DOHH2 (cell line): ENCODE measurements around the gene MOB1A.

Experiments used
- H3F3A ChIP-seq: fragments of 200-600 bp; sonication (generic), shearing (Covaris generic); 2 replicates; pipeline ENCODE4 v1.6.0; 2016; ENCODE audit warnings: antibody characterized with exemption, mild to moderate bottlenecking; ENCODE audit not compliant: control insufficient read depth, insufficient read depth
- H3K27ac ChIP-seq: fragments of 200-600 bp; sonication (generic); 2 replicates; pipeline ENCODE4 v1.5.1; 2014; ENCODE audit warnings: low read depth, mild to moderate bottlenecking, low read length, moderate library complexity
- H3K27me3 ChIP-seq: fragments of 200-600 bp; sonication (generic); 2 replicates; pipeline ENCODE4 v1.6.1; 2014; ENCODE audit warnings: mild to moderate bottlenecking, low read length, mixed read lengths; ENCODE audit not compliant: control insufficient read depth
- H3K36me3 ChIP-seq: fragments of 200-600 bp; sonication (generic); 2 replicates; pipeline ENCODE4 v1.6.1; 2014; ENCODE audit warnings: mild to moderate bottlenecking, low read length, moderate library complexity, mixed read lengths; ENCODE audit not compliant: control insufficient read depth
- H3K4me1 ChIP-seq: fragments of 200-600 bp; sonication (generic); 2 replicates; pipeline ENCODE4 v1.6.1; 2014; ENCODE audit warnings: mild to moderate bottlenecking, low read length, mixed read lengths; ENCODE audit not compliant: control insufficient read depth
- H3K4me2 ChIP-seq: fragments of 200-600 bp; sonication (generic); 2 replicates; pipeline ENCODE4 v1.6.0; 2014; ENCODE audit warnings: mild to moderate bottlenecking, low read length, moderate library complexity
- H3K4me3 ChIP-seq: fragments of 200-600 bp; sonication (generic); 2 replicates; pipeline ENCODE4 v1.5.1; 2014; ENCODE audit warnings: mild to moderate bottlenecking, low read length, mixed read lengths
- H3K79me2 ChIP-seq: fragments of 200-600 bp; sonication (generic); 2 replicates; pipeline ENCODE4 v1.6.1; 2014; ENCODE audit warnings: mild to moderate bottlenecking, low read length, mixed read lengths; ENCODE audit not compliant: control insufficient read depth
- H3K9me2 ChIP-seq: fragments of 200-600 bp; sonication (generic); replicated peaks from 2 replicates; pipeline ENCODE4 v1.6.1; 2014; ENCODE audit warnings: mild to moderate bottlenecking, low read length, mixed read lengths; ENCODE audit not compliant: control insufficient read depth
- H3K9me3 ChIP-seq: fragments of 200-600 bp; sonication (generic); 2 replicates; pipeline ENCODE4 v1.6.1; 2014; ENCODE audit warnings: antibody characterized with exemption, low read length, mixed read lengths; ENCODE audit not compliant: control insufficient read depth, insufficient read depth
- H4K20me1 ChIP-seq: fragments of 200-600 bp; sonication (generic); 2 replicates; pipeline ENCODE4 v1.6.0; 2014; ENCODE audit warnings: low read depth, mild to moderate bottlenecking, antibody characterized with exemption, low read length, moderate library complexity; ENCODE audit not compliant: control insufficient read depth, insufficient read depth
- EZH2phosphoT487 ChIP-seq: fragments of 200-600 bp; sonication (generic); IDR thresholded peaks from 2 replicates; pipeline ENCODE4 v1.6.1; 2017; ENCODE audit warnings: borderline replicate concordance, mild to moderate bottlenecking, antibody characterized with exemption, low read length, moderate library complexity, mixed read lengths
- TF ChIP-seq, protein P1 (sequence below): fragments of 200-600 bp; sonication (generic); IDR thresholded peaks from one replicate; pipeline ENCODE4 v1.5.1; 2014; ENCODE audit warnings: antibody characterized with exemption, mild to moderate bottlenecking, low read depth, low read length; ENCODE audit not compliant: poor library complexity, severe bottlenecking

Gene MOB1A

GRCh38 chr2:74221604-74222299, 43.1 kb upstream of the MOB1A start:
- peaks cover 41% of the 10 kb centered on the region for H3F3A ChIP-seq

DNA sequence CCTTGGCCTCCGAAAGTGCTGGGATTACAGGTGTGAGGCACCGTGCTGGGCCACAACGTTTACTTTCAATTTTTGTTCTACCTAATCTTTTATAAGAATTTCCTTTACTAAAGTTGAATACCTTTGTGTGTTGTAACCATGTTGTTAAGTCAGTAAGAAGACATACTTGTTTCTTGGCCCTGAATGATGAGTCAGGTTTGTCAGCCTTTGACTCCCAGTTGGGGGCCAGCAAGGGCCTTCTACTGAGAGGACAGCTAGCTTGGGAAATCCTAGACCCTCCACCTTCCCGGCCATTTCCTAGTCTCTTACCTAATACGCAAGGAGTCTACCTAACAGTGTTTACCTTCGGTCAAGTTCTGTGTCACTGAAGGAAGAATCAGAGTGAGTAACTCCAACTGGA, 42.4 kb upstream of the MOB1A start:
- H3K27ac ChIP-seq = no peak overlapping the region
- peaks cover 32% of the 10 kb centered on the region for H3K36me3 ChIP-seq
- H4K20me1 ChIP-seq = peaks cover 14% of the 10 kb centered on the region; the same call in 1 of the 2 replicates
- H3K4me1 ChIP-seq = no peaks in the 10 kb centered on the region
- no peaks in the 10 kb centered on the region for H3K79me2 ChIP-seq
- H3K9me2 ChIP-seq = no peaks in the 10 kb centered on the region
- no peaks in the 10 kb centered on the region for H3K9me3 ChIP-seq
- H3K4me3 ChIP-seq = no peak overlapping the region
- no peak overlapping the region for H3K4me2 ChIP-seq
- H3F3A ChIP-seq = peaks cover 43% of the 10 kb centered on the region
- H3K27me3 ChIP-seq = no peaks in the 10 kb centered on the region
- TF ChIP-seq, protein P1, sequence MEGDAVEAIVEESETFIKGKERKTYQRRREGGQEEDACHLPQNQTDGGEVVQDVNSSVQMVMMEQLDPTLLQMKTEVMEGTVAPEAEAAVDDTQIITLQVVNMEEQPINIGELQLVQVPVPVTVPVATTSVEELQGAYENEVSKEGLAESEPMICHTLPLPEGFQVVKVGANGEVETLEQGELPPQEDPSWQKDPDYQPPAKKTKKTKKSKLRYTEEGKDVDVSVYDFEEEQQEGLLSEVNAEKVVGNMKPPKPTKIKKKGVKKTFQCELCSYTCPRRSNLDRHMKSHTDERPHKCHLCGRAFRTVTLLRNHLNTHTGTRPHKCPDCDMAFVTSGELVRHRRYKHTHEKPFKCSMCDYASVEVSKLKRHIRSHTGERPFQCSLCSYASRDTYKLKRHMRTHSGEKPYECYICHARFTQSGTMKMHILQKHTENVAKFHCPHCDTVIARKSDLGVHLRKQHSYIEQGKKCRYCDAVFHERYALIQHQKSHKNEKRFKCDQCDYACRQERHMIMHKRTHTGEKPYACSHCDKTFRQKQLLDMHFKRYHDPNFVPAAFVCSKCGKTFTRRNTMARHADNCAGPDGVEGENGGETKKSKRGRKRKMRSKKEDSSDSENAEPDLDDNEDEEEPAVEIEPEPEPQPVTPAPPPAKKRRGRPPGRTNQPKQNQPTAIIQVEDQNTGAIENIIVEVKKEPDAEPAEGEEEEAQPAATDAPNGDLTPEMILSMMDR = no peak
- TF ChIP-seq EZH2phosphoT487 = no peak

More at GRCh38 chr2:74221604-74222299, 43.1 kb upstream of the MOB1A start:
- Histone ChIP-seq H3K36me3 (peaks cover 26% of the 10 kb centered on the region), H3K9me3 (no peaks in the 10 kb centered on the region), H3K27ac (no peak overlapping the region), H3K4me3 (no peak overlapping the region), H3K4me1 (no peaks in the 10 kb centered on the region), H3K27me3 (no peaks in the 10 kb centered on the region), H3K79me2 (no peaks in the 10 kb centered on the region), H3K4me2 (no peak overlapping the region), H4K20me1 (peaks cover 12% of the 10 kb centered on the region; the same call in 1 of the 2 replicates), H3K9me2 (no peaks in the 10 kb centered on the region)
- TF ChIP-seq, protein P1 = no peak
- TF ChIP-seq EZH2phosphoT487 = no peak

DNA sequence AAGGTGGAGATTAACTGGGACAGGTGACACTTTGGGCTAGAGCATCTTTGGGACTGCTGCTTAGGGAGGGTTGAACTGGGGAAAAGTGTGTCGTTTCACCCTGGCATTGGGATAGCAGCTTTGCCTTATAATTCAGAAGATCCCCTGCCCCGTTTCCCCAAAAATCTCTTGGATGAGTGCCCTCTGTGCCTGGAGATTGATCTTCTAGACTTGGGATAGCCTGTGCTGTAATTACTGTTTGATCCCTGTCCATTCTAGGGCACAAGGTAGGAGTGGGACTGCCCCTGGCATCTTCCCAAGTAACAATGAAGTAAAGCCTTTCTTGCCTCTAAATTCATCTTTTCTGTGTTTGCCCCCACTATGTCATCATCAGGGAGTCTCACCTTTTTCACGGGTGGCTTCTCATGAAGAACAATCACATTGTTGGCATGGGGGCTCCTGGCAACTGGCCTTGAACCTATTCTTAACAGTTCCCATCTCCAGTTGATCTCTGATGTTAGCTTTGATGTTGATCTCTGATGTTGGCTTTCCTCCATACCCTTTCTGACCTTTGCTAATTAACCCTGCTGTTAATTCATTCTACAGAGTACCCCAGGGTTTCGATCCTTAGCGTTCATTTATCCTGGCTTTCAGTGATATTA, 41.3 kb upstream of the MOB1A start:
- H3K27me3 ChIP-seq = no peaks in the 10 kb centered on the region
- H3K36me3 ChIP-seq = peaks cover 42% of the 10 kb centered on the region
- H3K4me3 ChIP-seq = no peak overlapping the region
- no peaks in the 10 kb centered on the region for H3K79me2 ChIP-seq
- H3K27ac ChIP-seq = no peak overlapping the region
- H3K9me3 ChIP-seq = no peaks in the 10 kb centered on the region
- no peaks in the 10 kb centered on the region for H3K9me2 ChIP-seq
- peaks cover 43% of the 10 kb centered on the region for H3F3A ChIP-seq
- peaks cover 14% of the 10 kb centered on the region; the same call in 1 of the 2 replicates for H4K20me1 ChIP-seq
- TF ChIP-seq, protein P1 = no peak
- TF ChIP-seq EZH2phosphoT487 = no peak
- no peaks in the 10 kb centered on the region for H3K4me1 ChIP-seq
- no peak overlapping the region for H3K4me2 ChIP-seq
